Measurements from ENCODE around the gene TUT1.

GRCh38 chr11:62542111-62542745 lies 49.1 kb downstream of the TUT1 start:
- TF ChIP-seq POLR2A (IDR thresholded peaks at IDR 0.05) = no peak
- TF ChIP-seq CTCF (IDR thresholded peaks at IDR 0.05) = no peak
